ENCODE data around the gene TIMM44. TPM values are rescaled to one million over a fixed set of nuclear protein-coding genes. Genes with fewer than 3 reads are reported as not detected.

TIMM44 gene
- polyA plus RNA-seq, 3 donors: 9.5 to 33.2 (median 10.4) TPM

GRCh38 chr19:7887408-7888144 lies 55.9 kb downstream of the TIMM44 start:
- Histone ChIP-seq H3K27ac (ENCODE audit: low read depth in 1 of 2, low read length in 2 of 2) (no peak overlapping the region), H3K27me3 (ENCODE audit: control insufficient read depth in 2 of 2, insufficient read depth in 2 of 2, low read length in 2 of 2) (peaks cover 8 to 26% of the 10 kb centered on the region in 2 donors), H3K4me3 (replicated peaks in 1 of 3; ENCODE audit: low read depth in 2 of 3, low read length in 3 of 3) (no peak overlapping the region), H3K4me2 (replicated peaks; ENCODE audit: extremely low read depth, low read length, poor library complexity, severe bottlenecking) (no peak overlapping the region), H2AFZ (ENCODE audit: insufficient read depth, low read depth, low read length, poor library complexity, severe bottlenecking) (no peak overlapping the region), H3K9ac (ENCODE audit: insufficient read depth, low read length, poor library complexity, severe bottlenecking) (no peak overlapping the region), H3K79me2 (ENCODE audit: insufficient read depth, low read length) (no peaks in the 10 kb centered on the region), H3K9me3 (replicated peaks in 1 of 2; ENCODE audit: control insufficient read depth in 1 of 2, insufficient read depth in 1 of 2, low read length in 2 of 2) (no peaks in the 10 kb centered on the region), H4K20me1 (ENCODE audit: insufficient read depth, low read length) (no peaks in the 10 kb centered on the region), H3K36me3 (replicated peaks in 1 of 2; ENCODE audit: control insufficient read depth in 1 of 2, insufficient read depth in 2 of 2, low read length in 2 of 2) (no peaks in the 10 kb centered on the region), H3K4me1 (ENCODE audit: control insufficient read depth in 1 of 2, insufficient read depth in 2 of 2, low read length in 2 of 2) (peaks cover 2 to 7% of the 10 kb centered on the region in 2 donors)
- DNase-seq: no peak
- Mint-ChIP-seq H3K4me1 (peaks cover 7% of the 10 kb centered on the region), H3K4me3 (peak overlapping the region in 1 of 2 donors; percentile 81), H3K9me3 (peaks cover 0 to 10% (median 0%) of the 10 kb centered on the region in 7 donors), H3K27me3 (ENCODE audit: low read depth in 3 of 3) (peaks cover 43 to 60% (median 58%) of the 10 kb centered on the region in 3 donors), H3K36me3 (peaks cover 0 to 3% of the 10 kb centered on the region in 2 donors), H3K27ac (peak overlapping the region in 1 of 7 donors; percentile 50)
- WGBS (ENCODE audit: insufficient coverage): 58% methylated on average over 9 of the region's 16 CpGs
- TF ChIP-seq, protein P1, sequence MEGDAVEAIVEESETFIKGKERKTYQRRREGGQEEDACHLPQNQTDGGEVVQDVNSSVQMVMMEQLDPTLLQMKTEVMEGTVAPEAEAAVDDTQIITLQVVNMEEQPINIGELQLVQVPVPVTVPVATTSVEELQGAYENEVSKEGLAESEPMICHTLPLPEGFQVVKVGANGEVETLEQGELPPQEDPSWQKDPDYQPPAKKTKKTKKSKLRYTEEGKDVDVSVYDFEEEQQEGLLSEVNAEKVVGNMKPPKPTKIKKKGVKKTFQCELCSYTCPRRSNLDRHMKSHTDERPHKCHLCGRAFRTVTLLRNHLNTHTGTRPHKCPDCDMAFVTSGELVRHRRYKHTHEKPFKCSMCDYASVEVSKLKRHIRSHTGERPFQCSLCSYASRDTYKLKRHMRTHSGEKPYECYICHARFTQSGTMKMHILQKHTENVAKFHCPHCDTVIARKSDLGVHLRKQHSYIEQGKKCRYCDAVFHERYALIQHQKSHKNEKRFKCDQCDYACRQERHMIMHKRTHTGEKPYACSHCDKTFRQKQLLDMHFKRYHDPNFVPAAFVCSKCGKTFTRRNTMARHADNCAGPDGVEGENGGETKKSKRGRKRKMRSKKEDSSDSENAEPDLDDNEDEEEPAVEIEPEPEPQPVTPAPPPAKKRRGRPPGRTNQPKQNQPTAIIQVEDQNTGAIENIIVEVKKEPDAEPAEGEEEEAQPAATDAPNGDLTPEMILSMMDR (IDR thresholded peaks at IDR 0.05): no peak
- intact Hi-C loops (cut with micrococcal nuclease): no loop called here

DNA sequence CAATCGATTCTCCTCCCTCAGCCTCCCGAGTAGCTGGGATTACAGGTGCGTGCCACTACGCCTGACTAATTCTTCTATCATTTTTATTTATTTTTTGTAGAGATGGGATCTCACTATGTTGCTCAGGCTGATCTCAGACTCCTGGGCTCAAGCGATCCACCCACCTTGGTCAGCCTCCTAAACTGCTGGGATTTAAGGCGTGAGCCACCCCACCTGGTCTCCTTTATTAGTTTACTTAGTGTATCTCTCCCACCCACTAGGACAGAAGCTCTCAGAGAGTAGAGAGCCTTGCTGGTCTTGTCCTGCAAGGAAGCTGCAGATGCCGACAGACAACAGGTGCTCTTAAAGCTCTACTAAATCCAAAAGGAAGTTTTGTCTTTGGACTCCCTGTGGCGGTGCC lies 57.6 kb downstream of the TIMM44 start:
- Mint-ChIP-seq H3K27ac (peak overlapping the region in 1 of 7 donors; percentile 58), H3K4me1 (peaks cover 7% of the 10 kb centered on the region), H3K27me3 (ENCODE audit: low read depth in 3 of 3) (peaks cover 32 to 53% (median 50%) of the 10 kb centered on the region in 3 donors), H3K9me3 (peaks cover 2 to 15% (median 5%) of the 10 kb centered on the region in 7 donors), H3K36me3 (peaks cover 0 to 3% of the 10 kb centered on the region in 2 donors), H3K4me3 (no peak overlapping the region)
- no peaks in the 10 kb centered on the region for H3K79me2 ChIP-seq (ENCODE audit: insufficient read depth, low read length)
- 88% methylated on average over 3 of the region's 8 CpGs for WGBS (ENCODE audit: insufficient coverage)
- no peak for DNase-seq
- H3K4me2 ChIP-seq (replicated peaks; ENCODE audit: extremely low read depth, low read length, poor library complexity, severe bottlenecking): no peak overlapping the region
- H3K27ac ChIP-seq (ENCODE audit: low read depth in 1 of 2, low read length in 2 of 2): no peak overlapping the region
- H3K36me3 ChIP-seq (replicated peaks in 1 of 2; ENCODE audit: control insufficient read depth in 1 of 2, insufficient read depth in 2 of 2, low read length in 2 of 2): no peaks in the 10 kb centered on the region
- H3K9me3 ChIP-seq (replicated peaks in 1 of 2; ENCODE audit: control insufficient read depth in 1 of 2, insufficient read depth in 1 of 2, low read length in 2 of 2): peaks cover 0 to 3% of the 10 kb centered on the region in 2 donors
- H3K27me3 ChIP-seq (ENCODE audit: control insufficient read depth in 2 of 2, insufficient read depth in 2 of 2, low read length in 2 of 2): peaks cover 8 to 26% of the 10 kb centered on the region in 2 donors
- intact Hi-C loops (cut with micrococcal nuclease): no loop called here
- no peak overlapping the region for H3K4me3 ChIP-seq (replicated peaks in 1 of 3; ENCODE audit: low read depth in 2 of 3, low read length in 3 of 3)
- H2AFZ ChIP-seq (ENCODE audit: insufficient read depth, low read depth, low read length, poor library complexity, severe bottlenecking): no peak overlapping the region
- peaks cover 2 to 7% of the 10 kb centered on the region in 2 donors for H3K4me1 ChIP-seq (ENCODE audit: control insufficient read depth in 1 of 2, insufficient read depth in 2 of 2, low read length in 2 of 2)
- no peak overlapping the region for H3K9ac ChIP-seq (ENCODE audit: insufficient read depth, low read length, poor library complexity, severe bottlenecking)
- TF ChIP-seq, protein P1 (IDR thresholded peaks at IDR 0.05): no peak
- no peaks in the 10 kb centered on the region for H4K20me1 ChIP-seq (ENCODE audit: insufficient read depth, low read length)

Data from CD14-positive monocyte (primary cell).